ENCODE measurements around the gene IGFL4.

GRCh38 chr19:46017874-46018675 is 22.7 kb downstream of the IGFL4 start:
- no peak for TF ChIP-seq ZEB2 (tag by site-specific recombination; IDR thresholded peaks at IDR 0.05)
- no peak for TF ChIP-seq HOXD13 (CRISPR knock-in tag; IDR thresholded peaks at IDR 0.05; ENCODE audit: borderline replicate concordance)
- no peak for TF ChIP-seq ZFP41 (tag by site-specific recombination; IDR thresholded peaks at IDR 0.05; ENCODE audit: borderline replicate concordance)
- TF ChIP-seq ZNF16 (tag by site-specific recombination; IDR thresholded peaks at IDR 0.05; ENCODE audit: low read depth) = no peak
- TF ChIP-seq MYNN (tag by site-specific recombination; IDR thresholded peaks at IDR 0.05; ENCODE audit: borderline replicate concordance) = no peak
- no peak for TF ChIP-seq CTCF (tag by site-specific recombination; IDR thresholded peaks at IDR 0.05)
- no peak for TF ChIP-seq ELK4 (IDR thresholded peaks at IDR 0.05; ENCODE audit: borderline replicate concordance, low read depth, low read length)
- no peak for TF ChIP-seq ZNF707 (tag by site-specific recombination; IDR thresholded peaks at IDR 0.05)
- no peak for TF ChIP-seq ZNF768 (tag by site-specific recombination; IDR thresholded peaks at IDR 0.05)
- no peak for TF ChIP-seq ZNF580 (tag by site-specific recombination; IDR thresholded peaks at IDR 0.05)
